DND-41 (cell line): ENCODE results near the gene ZNF490.

Experiments used
- ATAC-seq: fragments of 200-7000 bp; cut with Tn5 transposase; 3 replicates; pipeline ENCODE4 v1.9.1; 2021; ENCODE audit warnings: low read depth; ENCODE audit not compliant: insufficient read depth
- DNase-seq: peaks from one replicate; pipeline ENCODE4 v3.0.0-alpha.2; 2020
- H2AFZ ChIP-seq: 2 replicates; pipeline ENCODE4 v1.6.0; 2012; ENCODE audit warnings: low read depth, low read length
- H3K27ac ChIP-seq: 2 replicates; pipeline ENCODE4 v1.5.1; 2012; ENCODE audit warnings: low read length, inconsistent platforms
- H3K27me3 ChIP-seq: fragments of 200-600 bp; sonication (generic); 2 replicates; pipeline ENCODE4 v1.6.0; 2012; ENCODE audit warnings: low read length, mild to moderate bottlenecking, inconsistent platforms; ENCODE audit not compliant: insufficient read depth, poor library complexity
- H3K36me3 ChIP-seq: 2 replicates; pipeline ENCODE4 v1.5.1; 2012; ENCODE audit warnings: low read length, inconsistent platforms; ENCODE audit not compliant: insufficient read depth
- H3K4me1 ChIP-seq: 2 replicates; pipeline ENCODE4 v1.5.1; 2012; ENCODE audit warnings: mild to moderate bottlenecking, low read length; ENCODE audit not compliant: insufficient read depth
- H3K4me2 ChIP-seq: 2 replicates; pipeline ENCODE4 v1.6.0; 2012; ENCODE audit warnings: mild to moderate bottlenecking, moderate library complexity, low read length, inconsistent platforms; ENCODE audit not compliant: insufficient read depth
- H3K4me3 ChIP-seq, 2 experiments: fragments of 200-600 bp in 1 of 2; shearing (Covaris generic) in 1 of 2; 2 replicates each; pipeline ENCODE4 v1.5.1; 2012 to 2016; ENCODE audit warnings: inconsistent platforms in 2 of 2, low read length in 2 of 2, mild to moderate bottlenecking in 2 of 2, low read depth in 1 of 2, moderate library complexity in 1 of 2
- H3K79me2 ChIP-seq: 2 replicates; pipeline ENCODE4 v1.6.0; 2012; ENCODE audit warnings: low read length, inconsistent platforms; ENCODE audit not compliant: insufficient read depth
- H3K9ac ChIP-seq: 2 replicates; pipeline ENCODE4 v1.6.0; 2012; ENCODE audit warnings: low read depth, mild to moderate bottlenecking, inconsistent platforms, low read length, moderate library complexity
- H3K9me3 ChIP-seq: 2 replicates; pipeline ENCODE4 v1.5.1; 2012; ENCODE audit warnings: low read length, moderate library complexity, mild to moderate bottlenecking, inconsistent platforms; ENCODE audit not compliant: insufficient read depth, severe bottlenecking
- H4K20me1 ChIP-seq: 2 replicates; pipeline ENCODE4 v1.6.0; 2012; ENCODE audit warnings: low read length; ENCODE audit not compliant: insufficient read depth
- EZH2 ChIP-seq: IDR thresholded peaks from 3 replicates; pipeline ENCODE4 v1.6.1; 2012; ENCODE audit warnings: borderline replicate concordance, low read depth, mild to moderate bottlenecking, moderate library complexity, low read length, inconsistent platforms; ENCODE audit not compliant: severe bottlenecking
- TF ChIP-seq, protein P1 (sequence below): IDR thresholded peaks from 2 replicates; pipeline ENCODE4 v1.5.1; 2012; ENCODE audit warnings: borderline replicate concordance, low read length, moderate library complexity, mild to moderate bottlenecking; ENCODE audit not compliant: poor library complexity, severe bottlenecking; ENCODE audit errors: extremely low read depth

The ZNF490 gene

DNA sequence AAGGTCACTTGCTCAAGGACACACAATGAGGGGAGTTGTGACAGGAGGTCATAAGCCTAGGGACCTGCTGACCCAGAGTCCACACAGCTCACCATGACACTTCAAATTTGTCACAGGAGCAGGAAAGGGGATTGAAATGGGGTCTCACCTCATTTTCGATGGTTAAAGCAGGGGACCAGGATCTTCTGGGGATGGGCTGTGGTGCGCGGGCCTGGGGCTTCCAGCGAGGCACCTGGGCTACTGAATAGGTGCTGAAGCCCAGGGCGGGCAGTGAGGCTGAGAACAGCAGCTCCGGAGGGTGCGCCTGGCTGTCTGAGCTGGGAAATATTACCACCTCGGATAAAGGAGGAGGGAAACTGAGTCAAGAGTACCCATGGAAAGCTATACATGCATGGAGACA is 44.9 kb upstream of the ZNF490 start:
- peaks cover 37% of the 10 kb centered on the region for H3K36me3 ChIP-seq
- H3K4me2 ChIP-seq = no peak overlapping the region
- no peaks in the 10 kb centered on the region for H3K9me3 ChIP-seq
- no peak for DNase-seq
- H3K27ac ChIP-seq = no peak overlapping the region
- no peaks in the 10 kb centered on the region for H3K4me1 ChIP-seq
- TF ChIP-seq, protein P1, sequence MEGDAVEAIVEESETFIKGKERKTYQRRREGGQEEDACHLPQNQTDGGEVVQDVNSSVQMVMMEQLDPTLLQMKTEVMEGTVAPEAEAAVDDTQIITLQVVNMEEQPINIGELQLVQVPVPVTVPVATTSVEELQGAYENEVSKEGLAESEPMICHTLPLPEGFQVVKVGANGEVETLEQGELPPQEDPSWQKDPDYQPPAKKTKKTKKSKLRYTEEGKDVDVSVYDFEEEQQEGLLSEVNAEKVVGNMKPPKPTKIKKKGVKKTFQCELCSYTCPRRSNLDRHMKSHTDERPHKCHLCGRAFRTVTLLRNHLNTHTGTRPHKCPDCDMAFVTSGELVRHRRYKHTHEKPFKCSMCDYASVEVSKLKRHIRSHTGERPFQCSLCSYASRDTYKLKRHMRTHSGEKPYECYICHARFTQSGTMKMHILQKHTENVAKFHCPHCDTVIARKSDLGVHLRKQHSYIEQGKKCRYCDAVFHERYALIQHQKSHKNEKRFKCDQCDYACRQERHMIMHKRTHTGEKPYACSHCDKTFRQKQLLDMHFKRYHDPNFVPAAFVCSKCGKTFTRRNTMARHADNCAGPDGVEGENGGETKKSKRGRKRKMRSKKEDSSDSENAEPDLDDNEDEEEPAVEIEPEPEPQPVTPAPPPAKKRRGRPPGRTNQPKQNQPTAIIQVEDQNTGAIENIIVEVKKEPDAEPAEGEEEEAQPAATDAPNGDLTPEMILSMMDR = no peak
- TF ChIP-seq EZH2 = no peak
- H3K27me3 ChIP-seq = no peaks in the 10 kb centered on the region
- no peaks in the 10 kb centered on the region for H3K79me2 ChIP-seq
- H4K20me1 ChIP-seq = no peaks in the 10 kb centered on the region; the same call in 1 of the 2 replicates
- H3K4me3 ChIP-seq = no peak overlapping the region
- H3K9ac ChIP-seq = no peak overlapping the region
- no peak for ATAC-seq
- no peak overlapping the region for H2AFZ ChIP-seq

DNA sequence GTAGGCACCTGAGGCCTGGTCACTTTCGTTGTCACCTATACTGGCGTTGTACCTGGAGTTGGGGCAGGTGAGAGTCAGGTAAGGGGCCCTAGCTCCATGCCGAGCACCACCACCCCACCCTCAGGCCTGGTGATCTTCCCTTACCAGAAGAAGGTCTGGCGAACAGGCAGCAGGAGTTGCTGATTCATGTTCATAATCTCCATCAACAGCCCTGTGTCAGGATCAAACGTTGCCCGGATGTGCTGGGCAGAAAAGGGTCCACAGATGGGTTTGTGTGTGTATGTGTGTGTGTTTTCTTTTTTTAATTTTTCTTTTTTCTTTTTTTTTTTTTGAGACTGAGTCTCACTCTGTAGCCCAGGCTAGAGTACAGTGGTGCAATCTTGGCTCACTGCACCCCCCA is 41.6 kb upstream of the ZNF490 start:
- no peak overlapping the region for H3K4me2 ChIP-seq
- no peaks in the 10 kb centered on the region for H3K9me3 ChIP-seq
- H3K36me3 ChIP-seq = peaks cover 25% of the 10 kb centered on the region
- H3K4me1 ChIP-seq = no peaks in the 10 kb centered on the region
- no peak for TF ChIP-seq EZH2
- TF ChIP-seq, protein P1 = no peak
- H2AFZ ChIP-seq = no peak overlapping the region
- H3K27me3 ChIP-seq = no peaks in the 10 kb centered on the region
- no peak overlapping the region for H3K4me3 ChIP-seq
- no peak for ATAC-seq
- DNase-seq = no peak
- H4K20me1 ChIP-seq = no peaks in the 10 kb centered on the region; the same call in 1 of the 2 replicates
- no peak overlapping the region for H3K9ac ChIP-seq
- H3K79me2 ChIP-seq = no peaks in the 10 kb centered on the region
- no peak overlapping the region for H3K27ac ChIP-seq

DNA sequence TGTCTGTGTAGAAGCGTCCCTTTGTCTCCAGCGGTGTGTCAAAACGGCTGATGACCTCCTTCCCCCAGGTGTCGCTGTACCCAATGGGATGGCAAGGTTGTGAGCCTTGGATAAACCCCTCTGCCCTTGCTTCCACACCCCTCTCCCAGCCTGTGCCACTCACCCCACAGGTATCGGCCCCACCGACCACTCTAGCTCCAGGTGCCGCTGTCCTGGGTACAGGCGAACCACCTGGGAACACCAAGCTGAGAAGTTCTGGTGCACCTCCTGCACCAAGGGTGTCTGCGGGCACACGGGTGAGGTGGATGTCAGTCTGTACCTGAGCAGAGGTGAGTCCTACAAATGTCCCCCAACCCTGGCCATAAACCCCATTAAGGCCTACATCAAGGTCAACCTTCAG is 39.3 kb upstream of the ZNF490 start:
- Histone ChIP-seq H3K36me3 (peaks cover 4% of the 10 kb centered on the region; the same call in 1 of the 2 replicates), H2AFZ (no peak overlapping the region), H3K27ac (no peak overlapping the region), H3K27me3 (no peaks in the 10 kb centered on the region), H3K79me2 (no peaks in the 10 kb centered on the region), H3K4me2 (no peak overlapping the region), H4K20me1 (no peaks in the 10 kb centered on the region), H3K4me1 (no peaks in the 10 kb centered on the region), H3K4me3 (no peak overlapping the region), H3K9ac (no peak overlapping the region), H3K9me3 (no peaks in the 10 kb centered on the region)
- DNase-seq (no peak), ATAC-seq (no peak)
- TF ChIP-seq EZH2 = no peak
- TF ChIP-seq, protein P1 = no peak

DNA sequence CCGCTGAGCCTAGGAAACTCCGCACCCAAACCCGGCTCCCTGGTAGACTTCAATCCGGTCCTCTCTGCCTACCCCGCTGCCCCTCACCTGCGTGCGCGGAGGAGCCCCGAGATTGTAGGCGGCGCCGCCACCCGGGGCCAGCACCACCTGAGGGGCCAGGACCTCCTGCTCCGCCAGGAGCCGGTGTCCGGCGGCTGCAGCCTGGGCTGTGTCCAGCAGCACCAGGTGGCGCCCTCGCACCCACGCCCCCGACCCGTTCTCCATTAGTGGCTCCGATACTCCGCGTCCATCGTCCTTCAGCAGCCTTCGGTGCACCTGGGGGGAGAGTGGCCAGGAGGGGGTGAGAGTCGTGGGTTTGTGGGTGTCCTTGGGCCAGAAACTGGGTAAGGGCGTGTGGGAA is 37.5 kb upstream of the ZNF490 start:
- no peaks in the 10 kb centered on the region for H4K20me1 ChIP-seq
- H3K9me3 ChIP-seq = no peaks in the 10 kb centered on the region
- no peak overlapping the region for H2AFZ ChIP-seq
- H3K4me3 ChIP-seq = no peak overlapping the region
- no peaks in the 10 kb centered on the region for H3K4me1 ChIP-seq
- H3K79me2 ChIP-seq = no peaks in the 10 kb centered on the region
- no peaks in the 10 kb centered on the region for H3K36me3 ChIP-seq
- no peak overlapping the region for H3K4me2 ChIP-seq
- no peak overlapping the region for H3K9ac ChIP-seq
- H3K27me3 ChIP-seq = no peaks in the 10 kb centered on the region
- TF ChIP-seq EZH2 = no peak
- TF ChIP-seq, protein P1 = no peak
- DNase-seq = no peak
- ATAC-seq = no peak
- H3K27ac ChIP-seq = no peak overlapping the region
